OCI-LY1 (cell line): ENCODE results near the gene DPH3.

Source experiments
- H2AFZ ChIP-seq: fragments of 200-600 bp; sonication (generic), shearing (Covaris generic); 2 replicates; pipeline ENCODE4 v1.6.0; 2014; ENCODE audit warnings: antibody characterized with exemption, mild to moderate bottlenecking, low read length
- H3F3A ChIP-seq: fragments of 200-600 bp; sonication (generic), shearing (Covaris generic); 2 replicates; pipeline ENCODE4 v1.6.0; 2014; ENCODE audit warnings: mild to moderate bottlenecking, antibody characterized with exemption, low read length, moderate library complexity; ENCODE audit not compliant: insufficient read depth
- H3K27ac ChIP-seq: fragments of 200-600 bp; sonication (generic); 2 replicates; pipeline ENCODE4 v1.5.1; 2014; ENCODE audit warnings: low read length, mixed run types, mild to moderate bottlenecking, low read depth; ENCODE audit not compliant: poor library complexity, severe bottlenecking
- H3K27me3 ChIP-seq: fragments of 200-600 bp; sonication (generic); 2 replicates; pipeline ENCODE4 v1.6.0; 2014; ENCODE audit warnings: antibody characterized with exemption, mild to moderate bottlenecking, low read length, moderate library complexity; ENCODE audit not compliant: insufficient read depth
- H3K36me3 ChIP-seq: fragments of 200-600 bp; sonication (generic); 2 replicates; pipeline ENCODE4 v1.6.1; 2014; ENCODE audit warnings: mild to moderate bottlenecking, antibody characterized with exemption, low read length, moderate library complexity, mixed read lengths; ENCODE audit not compliant: insufficient read depth
- H3K4me1 ChIP-seq: fragments of 200-600 bp; sonication (generic); 2 replicates; pipeline ENCODE4 v1.5.1; 2014; ENCODE audit warnings: mild to moderate bottlenecking, low read length, moderate library complexity; ENCODE audit not compliant: insufficient read depth, severe bottlenecking
- H3K4me2 ChIP-seq: fragments of 200-600 bp; sonication (generic), shearing (Covaris generic); 2 replicates; pipeline ENCODE4 v1.6.1; 2014; ENCODE audit warnings: low read length
- H3K4me3 ChIP-seq: fragments of 200-600 bp; sonication (generic); 2 replicates; pipeline ENCODE4 v1.5.1; 2014; ENCODE audit warnings: low read length, low read depth, mild to moderate bottlenecking, mixed read lengths; ENCODE audit not compliant: poor library complexity, severe bottlenecking
- H3K79me2 ChIP-seq: fragments of 200-600 bp; shearing (Covaris generic); 2 replicates; pipeline ENCODE4 v1.6.1; 2016; ENCODE audit warnings: mixed run types, low read length, mixed read lengths; ENCODE audit not compliant: insufficient read depth
- H3K9ac ChIP-seq: fragments of 200-600 bp; sonication (generic), shearing (Covaris generic); 2 replicates; pipeline ENCODE4 v1.6.1; 2014; ENCODE audit warnings: mild to moderate bottlenecking, low read length, mixed read lengths
- H3K9me2 ChIP-seq: fragments of 200-600 bp; sonication (generic), shearing (Covaris generic); 2 replicates; pipeline ENCODE4 v1.6.1; 2014; ENCODE audit warnings: low read depth, mild to moderate bottlenecking, low read length, mixed read lengths
- H3K9me3 ChIP-seq: fragments of 200-600 bp; shearing (Covaris generic); 2 replicates; pipeline ENCODE4 v1.6.1; 2014; ENCODE audit warnings: low read length, mixed read lengths
- H4K20me1 ChIP-seq: fragments of 200-600 bp; sonication (generic), shearing (Covaris generic); 2 replicates; pipeline ENCODE4 v1.6.0; 2016; ENCODE audit warnings: mild to moderate bottlenecking, low read length; ENCODE audit not compliant: insufficient read depth
- CTCF ChIP-seq: fragments of 200-600 bp; sonication (generic), shearing (Covaris generic); IDR thresholded peaks from 2 replicates; pipeline ENCODE4 v1.5.1; 2017; ENCODE audit warnings: mild to moderate bottlenecking, antibody characterized with exemption, low read length, moderate library complexity, mixed read lengths
- EZH2 ChIP-seq: fragments of 200-600 bp; sonication (generic), shearing (Covaris generic); IDR thresholded peaks from 2 replicates; pipeline ENCODE4 v1.8.0; 2017; ENCODE audit warnings: borderline replicate concordance, mixed run types, mild to moderate bottlenecking, antibody characterized with exemption, low read length, moderate library complexity, mixed read lengths

DPH3 gene

GRCh38 chr3:16270855-16271254, 6.1 kb upstream of the DPH3 start:
- Histone ChIP-seq H3K27me3 (no peaks in the 10 kb centered on the region), H3K9ac (no peak overlapping the region), H3F3A (no peaks in the 10 kb centered on the region), H3K4me2 (no peak overlapping the region), H3K9me2 (no peaks in the 10 kb centered on the region), H3K4me1 (peaks cover 26% of the 10 kb centered on the region), H3K9me3 (no peaks in the 10 kb centered on the region), H3K79me2 (peaks cover 5% of the 10 kb centered on the region), H3K4me3 (no peak overlapping the region), H4K20me1 (no peaks in the 10 kb centered on the region), H3K27ac (no peak overlapping the region), H3K36me3 (peaks cover 40% of the 10 kb centered on the region; the same call in 1 of the 2 replicates), H2AFZ (no peak overlapping the region)
- no peak for TF ChIP-seq EZH2

GRCh38 chr3:16266714-16267113, 2.0 kb upstream of the DPH3 start:
- Histone ChIP-seq H3K27ac (peak overlapping the region; percentile 31), H3K4me1 (peaks cover 41% of the 10 kb centered on the region), H2AFZ (no peak overlapping the region), H3K79me2 (peaks cover 23% of the 10 kb centered on the region), H3K27me3 (no peaks in the 10 kb centered on the region), H3K4me2 (peak overlapping the region; percentile 81), H3K36me3 (peaks cover 20% of the 10 kb centered on the region; the same call in 1 of the 2 replicates), H3F3A (no peaks in the 10 kb centered on the region), H3K9me3 (no peaks in the 10 kb centered on the region), H3K4me3 (peak overlapping the region; percentile 89), H3K9me2 (no peaks in the 10 kb centered on the region), H3K9ac (peak overlapping the region; percentile 81; the same call in 1 of the 2 replicates), H4K20me1 (no peaks in the 10 kb centered on the region)
- no peak for TF ChIP-seq CTCF
- no peak for TF ChIP-seq EZH2

GRCh38 chr3:16265455-16265786, 678 bp upstream of the DPH3 start:
- H3K9ac ChIP-seq, result peak overlapping the region; percentile 81
- peak overlapping the region; percentile 81 for H3K4me2 ChIP-seq
- H3K4me3 ChIP-seq, result peak overlapping the region; percentile 89
- no peaks in the 10 kb centered on the region for H4K20me1 ChIP-seq
- no peaks in the 10 kb centered on the region for H3K9me2 ChIP-seq
- H3K79me2 ChIP-seq, result peaks cover 23% of the 10 kb centered on the region
- H3F3A ChIP-seq, result no peaks in the 10 kb centered on the region
- peaks cover 41% of the 10 kb centered on the region for H3K4me1 ChIP-seq
- peaks cover 11% of the 10 kb centered on the region; the same call in 1 of the 2 replicates for H3K36me3 ChIP-seq
- no peak for TF ChIP-seq EZH2
- TF ChIP-seq CTCF, result no peak
- H3K27me3 ChIP-seq, result no peaks in the 10 kb centered on the region
- peak overlapping the region; percentile 6 for H3K27ac ChIP-seq
- no peaks in the 10 kb centered on the region for H3K9me3 ChIP-seq
- no peak overlapping the region for H2AFZ ChIP-seq

- no peak overlapping the region for H3K27ac ChIP-seq
- peak overlapping the region; percentile 98 for H3K4me2 ChIP-seq
- no peaks in the 10 kb centered on the region for H4K20me1 ChIP-seq
- H3K4me3 ChIP-seq, result peak overlapping the region; percentile 89
- peaks cover 12% of the 10 kb centered on the region; the same call in 1 of the 2 replicates for H3K36me3 ChIP-seq
- peaks cover 23% of the 10 kb centered on the region for H3K79me2 ChIP-seq
- H3K4me1 ChIP-seq, result peaks cover 41% of the 10 kb centered on the region
- no peaks in the 10 kb centered on the region for H3K27me3 ChIP-seq
- H2AFZ ChIP-seq, result no peak overlapping the region
- H3F3A ChIP-seq, result no peaks in the 10 kb centered on the region
- no peaks in the 10 kb centered on the region for H3K9me3 ChIP-seq
- no peaks in the 10 kb centered on the region for H3K9me2 ChIP-seq
- peak overlapping the region; percentile 70 for H3K9ac ChIP-seq
- TF ChIP-seq EZH2, result no peak
- TF ChIP-seq CTCF, result no peak
These were observed 502 bp downstream of the DPH3 start for GRCh38 chr3:16264174-16264707.
